GM12878 (cell line): ENCODE measurements around the gene LIMK1. TPM values are rescaled to one million over a fixed set of nuclear protein-coding genes. Genes with fewer than 3 reads are reported as not detected.

Experiments used
- ATAC-seq: fragments of 200-7000 bp; cut with Tn5 transposase; 3 replicates; pipeline ENCODE4 v1.9.1; 2020; ENCODE audit warnings: mild to moderate bottlenecking, moderate library complexity
- BruUV-seq: library from RNA; stranded (reverse); fragments of 400-500 nt; replicated peaks from 2 replicates; lab custom pipeline; 2021; lab: Mats Ljungman, UMichigan
- CTCF ChIA-PET: fragments of 300-600 bp; sonication (Branson Sonifier 250); formaldehyde crosslinking; extraction: SDS; loops from one replicate; lab custom pipeline; 2021; ENCODE audit warnings: inconsistent platforms; lab: Yijun Ruan, JAX
- POLR2A ChIA-PET: fragments of 350-600 bp; formaldehyde crosslinking; extraction: SDS; loops from one replicate; lab custom pipeline; 2021; ENCODE audit warnings: inconsistent platforms; lab: Charles Lee
- RAD21 ChIA-PET: fragments of 300-600 bp; sonication (Branson Sonifier 250); formaldehyde crosslinking; loops from one replicate; lab custom pipeline; 2023; ENCODE audit warnings: antibody characterized with exemption; ENCODE audit not compliant: unreplicated experiment; lab: Charles Lee
- SMC1A ChIA-PET: fragments of 300-600 bp; sonication (Branson Sonifier 250); formaldehyde crosslinking; loops from one replicate; lab custom pipeline; 2023; ENCODE audit not compliant: unreplicated experiment, uncharacterized antibody; lab: Charles Lee
- DNase-seq: peaks from one replicate; pipeline ENCODE4 v3.0.0-alpha.2; 2011; ENCODE audit warnings: low read depth, low spot score
- FAIRE-seq: peaks from 3 replicates; lab custom pipeline; 2011; peaks lifted over from hg19 to GRCh38; lab: Jason Lieb, UNC
- H2AFZ ChIP-seq: 2 replicates; pipeline ENCODE4 v1.6.0; 2011; ENCODE audit warnings: low read depth, low read length, control low read depth; ENCODE audit not compliant: control insufficient read depth
- H3K27ac ChIP-seq: 2 replicates; pipeline ENCODE4 v1.5.1; 2011; ENCODE audit warnings: control low read depth; ENCODE audit not compliant: control insufficient read depth, insufficient read depth
- H3K27me3 ChIP-seq, 2 experiments: replicated peaks in 1 of 2; 2 replicates each; pipeline versions ENCODE4 v1.6.0 to v1.6.1; 2011; ENCODE audit warnings: low read length in 1 of 2; ENCODE audit not compliant: control insufficient read depth in 2 of 2, insufficient read depth in 2 of 2
- H3K36me3 ChIP-seq, 2 experiments: 2 replicates each; pipeline ENCODE4 v1.5.1; 2011; ENCODE audit warnings: low read length in 1 of 2; ENCODE audit not compliant: control insufficient read depth in 2 of 2, insufficient read depth in 2 of 2
- H3K4me1 ChIP-seq: 2 replicates; pipeline ENCODE4 v1.6.1; 2011; ENCODE audit warnings: mild to moderate bottlenecking, low read length, moderate library complexity, mixed read lengths; ENCODE audit not compliant: control insufficient read depth, insufficient read depth
- H3K4me2 ChIP-seq: 2 replicates; pipeline ENCODE4 v1.6.0; 2011; ENCODE audit warnings: control low read depth; ENCODE audit not compliant: control insufficient read depth, insufficient read depth
- H3K4me3 ChIP-seq: fragments of 200-600 bp; sonication (generic); 2 replicates; pipeline ENCODE4 v1.5.1; 2016
- H3K79me2 ChIP-seq: 2 replicates; pipeline ENCODE4 v1.6.0; 2011; ENCODE audit warnings: low read length; ENCODE audit not compliant: control insufficient read depth, insufficient read depth
- H3K9ac ChIP-seq: 2 replicates; pipeline ENCODE4 v1.8.0; 2011; ENCODE audit warnings: low read length, control low read depth, mixed read lengths; ENCODE audit not compliant: control insufficient read depth, insufficient read depth
- H3K9me3 ChIP-seq: replicated peaks from 3 replicates; pipeline ENCODE4 v1.5.1; 2011; ENCODE audit warnings: mild to moderate bottlenecking, low read length; ENCODE audit not compliant: control insufficient read depth, insufficient read depth
- H4K20me1 ChIP-seq: 2 replicates; pipeline ENCODE4 v1.6.0; 2011; ENCODE audit not compliant: control insufficient read depth, insufficient read depth
- ATF3 ChIP-seq: IDR thresholded peaks from 2 replicates; pipeline ENCODE4 v1.6.1; 2011; ENCODE audit warnings: low read depth, mild to moderate bottlenecking, low read length, moderate library complexity, borderline replicate concordance; ENCODE audit errors: extremely low read depth
- CUX1 ChIP-seq: IDR thresholded peaks from 2 replicates; pipeline ENCODE4 v1.6.1; 2012; ENCODE audit warnings: improper control_type of control experiment, low read depth, low read length; ENCODE audit not compliant: insufficient replicate concordance
- GABPA ChIP-seq: IDR thresholded peaks from 2 replicates; pipeline ENCODE4 v1.6.1; 2014; ENCODE audit warnings: antibody characterized with exemption, low read depth, mild to moderate bottlenecking, inconsistent platforms
- IRF3 ChIP-seq: fragments of 450-650 bp; IDR thresholded peaks from 2 replicates; pipeline ENCODE4 v1.6.1; 2014; ENCODE audit warnings: mild to moderate bottlenecking
- KAT2A ChIP-seq: conservative IDR thresholded peaks from 2 replicates; pipeline ENCODE4 v1.6.1; 2011; ENCODE audit warnings: low read depth, low read length; ENCODE audit not compliant: control insufficient read depth
- NFIC ChIP-seq: IDR thresholded peaks from 2 replicates; pipeline ENCODE4 v1.6.1; 2012; ENCODE audit warnings: low read depth, mild to moderate bottlenecking, inconsistent platforms, low read length, moderate library complexity
- RAD21 ChIP-seq: IDR thresholded peaks from 2 replicates; pipeline ENCODE4 v1.6.1; 2011; ENCODE audit warnings: mild to moderate bottlenecking, low read depth, low read length, moderate library complexity; ENCODE audit not compliant: insufficient read depth
- ZNF217 ChIP-seq: fragments of 450-650 bp; IDR thresholded peaks from 2 replicates; pipeline ENCODE4 v1.6.1; 2017; ENCODE audit warnings: antibody characterized with exemption, mild to moderate bottlenecking
- WGBS: methylation state at CpG from one replicate; pipeline ENCODE4 v1.1.6; 2016; ENCODE audit warnings: low lambda C conversion rate; ENCODE audit not compliant: insufficient replicate concordance, insufficient coverage; ENCODE audit errors: missing lambda C conversion rate; 5-methylcytosine and 5-hydroxymethylcytosine counted together
- in situ Hi-C: fragments of 300-500 bp; cut with MboI; formaldehyde crosslinking; loops from 9 replicates; pipeline ENCODE4 v1.14.3; 2018; ENCODE audit warnings: mixed read lengths
- intact Hi-C: fragments of 100-400 bp; cut with micrococcal nuclease; formaldehyde crosslinking; loops from one replicate; pipeline ENCODE4 v1.14.2; 2022; ENCODE audit not compliant: unreplicated experiment
- polyA plus RNA-seq, 11 experiments: library from polyadenylated mRNA; depleted of rRNA in 4 of 11; unstranded in 6 of 11; stranded (reverse) in 5 of 11; fragments of >200 nt; fragmentation: Nextera tagmentation in 4 of 11; fragmentation: Illumina TruSeq in 1 of 11; extraction: Ambion mirVana in 4 of 11; extraction: Trizol in 1 of 11; gene quantifications; 1 replicate in 1 of 11; 2 replicates in 10 of 11; pipeline versions ENCODE4 v1.2.1 to v1.2.3, GENCODE V29; 2011 to 2016; ENCODE audit warnings: inconsistent platforms in 2 of 11, missing spikeins in 2 of 11, low read depth in 1 of 11
- total RNA-seq, 4 experiments: library from RNA; depleted of rRNA in 3 of 4; stranded (reverse); fragments of >200 nt in 3 of 4; fragmentation: Illumina TruSeq in 1 of 4; extraction: Trizol in 1 of 4; gene quantifications; 2 replicates each; pipeline versions ENCODE4 v1.2.1 to v1.2.3, GENCODE V29; 2013 to 2021

LIMK1 gene
- total and polyA plus RNA-seq, 10 of the 15 experiments (the other 5 are each of a cell fraction or from before 2014, with no cell fraction given): 0.71 to 59.4 (median 28.8) TPM

GRCh38 chr7:74103219-74103772, 19.7 kb downstream of the LIMK1 start:
- FAIRE-seq: no peak
- ChIA-PET CTCF (no interaction called here), SMC1A (interaction anchor here (1.0 kb wide), 1 partner anchor 22 kb away, joined by 3 read pairs; no protein-coding TSS in a partner anchor), POLR2A (interaction anchor here (0.7 to 1.2 kb wide), 2 partner anchors 9 to 296 kb away, joined by 4 to 6 read pairs; no protein-coding TSS in a partner anchor), RAD21 (no interaction called here)
- Histone ChIP-seq H3K4me3 (no peak overlapping the region), H3K27me3 (no peaks in the 10 kb centered on the region), H3K9me3 (peaks cover 2% of the 10 kb centered on the region; the same call in 1 of the 3 replicates), H3K27ac (no peak overlapping the region), H3K9ac (no peak overlapping the region), H3K79me2 (no peaks in the 10 kb centered on the region; the same call in 1 of the 2 replicates), H4K20me1 (no peaks in the 10 kb centered on the region), H3K4me1 (peaks cover 22% of the 10 kb centered on the region), H2AFZ (no peak overlapping the region), H3K36me3 (peaks cover 17 to 20% of the 10 kb centered on the region in 2 experiments), H3K4me2 (no peak overlapping the region)
- TF ChIP-seq NFIC (no peak), GABPA (no peak), ATF3 (no peak), CUX1 (no peak), ZNF217 (no peak), IRF3 (no peak), RAD21 (no peak), KAT2A (no peak)
- no TSS peak for BruUV-seq
- 93% methylated on average over 6 of the region's 6 CpGs for WGBS
- ATAC-seq: no peak
- intact Hi-C loops (no loop called here), in situ Hi-C loops (no loop called here)
- DNase-seq: no peak
